Lower lobe of right lung (tissue), 2 donors: ENCODE data around the gene TTLL11. TPM values are rescaled to one million over a fixed set of nuclear protein-coding genes. Genes with fewer than 3 reads are reported as not detected.

Experiments used
- ATAC-seq, 2 donors: fragments of 200-7000 bp; cut with Tn5 transposase; one replicate each; pipeline ENCODE4 v1.9.1; 2020 to 2022; ENCODE audit warnings: mild to moderate bottlenecking in 2 of 2, moderate library complexity in 2 of 2
- DNase-seq: peaks from one replicate; pipeline ENCODE4 v3.0.0-alpha.2; 2020
- H3K27ac ChIP-seq: fragments of 200-600 bp; one replicate; pipeline ENCODE4 v1.8.0; 2022
- H3K27me3 ChIP-seq: fragments of 200-600 bp; one replicate; pipeline ENCODE4 v1.8.0; 2022; ENCODE audit warnings: low read depth
- H3K36me3 ChIP-seq: fragments of 200-600 bp; one replicate; pipeline ENCODE4 v1.8.0; 2022; ENCODE audit warnings: mild to moderate bottlenecking
- H3K4me1 ChIP-seq: fragments of 200-600 bp; one replicate; pipeline ENCODE4 v1.8.0; 2022
- H3K4me3 ChIP-seq: fragments of 200-600 bp; one replicate; pipeline ENCODE4 v1.8.0; 2022; ENCODE audit warnings: mild to moderate bottlenecking
- H3K9me3 ChIP-seq: fragments of 200-600 bp; one replicate; pipeline ENCODE4 v1.8.0; 2022
- CTCF ChIP-seq: fragments of 200-600 bp; IDR thresholded peaks from one replicate; pipeline ENCODE4 v1.8.0; 2022; ENCODE audit warnings: antibody characterized with exemption, mild to moderate bottlenecking
- intact Hi-C: fragments of 100-400 bp; cut with DNase I; formaldehyde crosslinking; loops from one replicate; pipeline ENCODE4 v1.11.0; 2022
- total RNA-seq: library from RNA; stranded (reverse); fragmentation: NEBNext Ultra II Directional; extraction: Animal tissue kit (Norgen Biotek cat#: 25700); gene quantifications from one replicate; pipeline ENCODE4 v1.2.1, GENCODE V29; 2021
- donor health status: DM: no; HTN: yes; CAD: no; lungs with severe emphysema.

Gene TTLL11
- total RNA-seq, 1 donor from 2014 or later, result 11.7 TPM

- intact Hi-C loops, result no loop called here
- DNase-seq, result no peak
These were observed 230.5 kb downstream of the TTLL11 start for GRCh38 chr9:121862371-121863332.

GRCh38 chr9:121861501-121862180 lies 231.5 kb downstream of the TTLL11 start:
- no peaks in the 10 kb centered on the region for H3K27me3 ChIP-seq
- no peak for DNase-seq
- intact Hi-C loops, result no loop called here
- TF ChIP-seq CTCF, result peak; percentile 51
- H3K27ac ChIP-seq, result no peak overlapping the region
- H3K36me3 ChIP-seq, result no peaks in the 10 kb centered on the region
- peaks cover 16% of the 10 kb centered on the region for H3K4me1 ChIP-seq
- H3K4me3 ChIP-seq, result no peak overlapping the region
- H3K9me3 ChIP-seq, result no peaks in the 10 kb centered on the region
- ATAC-seq, result peak; percentile 52 to 57

More at GRCh38 chr9:121862371-121863332, 230.5 kb downstream of the TTLL11 start:
- Histone ChIP-seq H3K4me3 (no peak overlapping the region), H3K27ac (no peak overlapping the region), H3K36me3 (no peaks in the 10 kb centered on the region), H3K4me1 (peaks cover 16% of the 10 kb centered on the region), H3K27me3 (no peaks in the 10 kb centered on the region), H3K9me3 (no peaks in the 10 kb centered on the region)
- ATAC-seq, result no peak
- TF ChIP-seq CTCF, result no peak

- intact Hi-C loops, result no loop called here
- Histone ChIP-seq H3K27ac (no peak overlapping the region), H3K27me3 (no peaks in the 10 kb centered on the region), H3K4me1 (peaks cover 16% of the 10 kb centered on the region), H3K36me3 (no peaks in the 10 kb centered on the region), H3K4me3 (no peak overlapping the region), H3K9me3 (no peaks in the 10 kb centered on the region)
- DNase-seq (no peak), ATAC-seq (peak; percentile 33 to 43)
- no peak for TF ChIP-seq CTCF
These were observed 232.4 kb downstream of the TTLL11 start for GRCh38 chr9:121860744-121861143.

- H3K4me1 ChIP-seq, result peaks cover 16% of the 10 kb centered on the region
- no peaks in the 10 kb centered on the region for H3K9me3 ChIP-seq
- intact Hi-C loops, result no loop called here
- no peak overlapping the region for H3K4me3 ChIP-seq
- no peak for DNase-seq
- H3K27me3 ChIP-seq, result no peaks in the 10 kb centered on the region
- H3K36me3 ChIP-seq, result no peaks in the 10 kb centered on the region
- no peak overlapping the region for H3K27ac ChIP-seq
- TF ChIP-seq CTCF, result no peak
- ATAC-seq, result no peak
These were observed 232.9 kb downstream of the TTLL11 start for GRCh38 chr9:121860213-121860612.

GRCh38 chr9:121859646-121860045 lies 233.5 kb downstream of the TTLL11 start:
- H3K4me1 ChIP-seq, result peaks cover 16% of the 10 kb centered on the region
- H3K27me3 ChIP-seq, result no peaks in the 10 kb centered on the region
- no peak for ATAC-seq
- H3K4me3 ChIP-seq, result no peak overlapping the region
- H3K36me3 ChIP-seq, result no peaks in the 10 kb centered on the region
- DNase-seq, result no peak
- H3K27ac ChIP-seq, result no peak overlapping the region
- intact Hi-C loops, result no loop called here
- no peaks in the 10 kb centered on the region for H3K9me3 ChIP-seq
- TF ChIP-seq CTCF, result no peak
